HG03025 (cell line): Measurements from ENCODE around the gene SOX5.

Experiments used
- ATAC-seq: cut with Tn5 transposase; IDR thresholded peaks from one replicate; pipeline ENCODE4 v1.9.1; 2021; ENCODE audit warnings: mild to moderate bottlenecking, moderate library complexity; ENCODE audit not compliant: unreplicated experiment, low FRiP score

SOX5 gene

DNA sequence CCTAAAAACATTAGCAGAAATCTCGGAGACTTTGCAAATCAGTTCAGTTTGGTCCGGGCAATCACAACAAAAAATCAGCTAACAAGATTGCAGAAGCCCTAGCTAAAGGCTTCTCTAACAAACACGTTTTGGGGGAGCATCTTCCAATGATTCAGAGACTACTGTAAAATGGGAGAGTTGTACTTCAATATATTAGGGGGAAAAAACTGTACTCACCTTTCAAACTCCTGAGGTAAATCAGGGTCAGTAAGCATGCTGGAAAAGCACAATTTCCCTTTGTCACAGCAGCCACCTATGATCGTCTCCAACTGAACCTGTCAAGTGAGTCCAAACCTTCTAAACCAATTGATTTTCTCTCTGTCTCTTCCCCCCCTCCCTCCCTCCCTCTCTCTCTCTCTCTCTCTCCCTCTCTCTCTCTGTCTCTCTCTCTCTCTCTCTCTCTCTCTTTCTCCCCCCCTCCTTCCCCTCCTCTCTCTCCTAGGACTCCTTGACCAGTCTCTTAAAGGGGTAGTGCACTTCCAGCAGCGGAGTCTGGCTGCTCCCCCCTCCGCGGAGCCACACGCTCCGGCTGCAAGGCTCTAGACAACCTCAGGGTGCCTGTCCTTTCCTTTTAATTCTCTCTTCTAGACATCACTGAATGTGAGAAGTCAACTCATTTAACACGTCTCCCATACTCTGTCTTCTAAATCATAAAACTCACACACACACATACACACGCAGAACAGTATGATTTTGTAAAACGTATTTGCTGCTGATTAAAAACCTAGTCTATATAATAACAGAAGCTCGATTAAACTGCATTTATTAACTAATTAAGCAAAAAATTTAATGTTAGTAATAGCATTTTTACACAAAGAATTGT lies at the start of gene SOX5:
TSS of gene SOX5 (minus strand) at position 323 of the 862 bp plus-strand sequence. CDS start at position 254, 69 bp downstream.
- no peak for ATAC-seq

DNA sequence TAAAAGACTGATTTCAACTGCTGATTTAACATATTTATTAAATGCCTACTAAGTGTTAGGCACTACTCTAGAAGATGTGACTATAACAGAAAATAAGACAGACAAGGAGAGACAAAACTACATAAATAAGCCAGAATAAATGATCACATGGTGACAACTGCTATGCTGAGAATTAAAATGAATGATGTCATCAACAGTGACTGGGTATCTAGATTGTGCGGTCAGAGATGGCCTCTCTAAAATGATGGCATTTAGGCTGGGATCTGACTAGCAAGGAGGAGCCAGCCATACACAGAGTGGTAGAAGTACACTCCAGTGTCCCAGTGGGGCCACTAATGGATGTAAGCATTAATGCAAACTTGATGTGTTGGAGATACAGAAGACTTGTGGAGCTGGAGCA lies 37.6 kb upstream of the SOX5 start:
- no peak for ATAC-seq

DNA sequence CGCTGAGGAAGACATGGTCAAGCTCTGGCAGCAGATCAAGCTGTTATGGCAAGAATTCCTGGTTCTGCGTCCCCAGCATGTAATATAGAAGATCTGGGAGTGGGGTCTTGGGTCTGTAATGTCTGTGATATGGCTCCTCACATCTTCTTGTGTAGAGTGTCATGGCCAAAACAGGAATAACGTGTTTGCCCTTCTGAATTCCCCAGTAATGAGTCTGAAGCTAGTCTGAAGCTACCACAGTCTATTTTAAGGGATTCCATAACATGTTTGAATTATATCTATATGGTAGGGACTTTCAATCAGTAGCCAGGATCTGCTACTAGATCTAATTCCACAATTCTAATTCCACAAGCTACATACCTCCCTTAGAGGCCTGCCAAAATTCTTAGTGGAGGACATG lies 31.4 kb upstream of the SOX5 start:
- ATAC-seq, result no peak

DNA sequence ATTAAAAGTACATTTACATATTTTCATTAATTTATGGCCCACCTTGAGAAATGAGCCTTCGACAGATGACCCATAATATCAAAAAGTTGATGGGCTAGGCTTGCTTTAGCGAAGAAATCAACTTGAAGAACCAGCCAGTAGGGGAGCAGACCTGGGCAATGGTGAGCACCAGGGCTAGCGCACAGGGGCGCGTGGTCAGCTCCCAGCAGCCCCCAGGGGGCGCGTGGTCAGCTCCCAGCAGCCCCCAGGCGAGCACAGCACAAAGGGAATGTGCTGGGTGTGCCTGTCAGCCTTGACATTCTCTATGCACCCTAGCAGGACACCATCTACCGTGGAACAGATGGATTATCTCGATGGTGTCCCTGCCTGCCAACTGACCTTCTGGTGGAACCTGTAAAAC lies 15.3 kb upstream of the SOX5 start:
- no peak for ATAC-seq

DNA sequence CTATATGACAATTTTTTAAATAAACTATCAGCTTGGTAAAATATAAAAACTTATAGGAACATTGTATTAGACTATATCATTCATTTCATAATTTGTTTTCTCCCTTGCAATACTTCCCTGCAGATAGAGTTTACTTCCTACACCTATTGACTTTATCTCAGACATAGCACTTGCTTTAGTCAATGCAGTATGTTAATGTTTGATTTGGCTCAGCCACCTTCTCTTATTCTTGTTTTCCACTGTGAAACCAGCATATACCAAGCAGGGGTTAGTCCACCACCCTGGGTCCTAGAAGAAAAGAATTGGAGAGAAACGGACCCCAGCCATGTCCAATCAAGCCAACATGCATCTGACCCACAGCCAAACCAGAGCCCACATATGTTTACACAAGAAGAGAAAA lies 10.4 kb upstream of the SOX5 start:
- ATAC-seq, result no peak

DNA sequence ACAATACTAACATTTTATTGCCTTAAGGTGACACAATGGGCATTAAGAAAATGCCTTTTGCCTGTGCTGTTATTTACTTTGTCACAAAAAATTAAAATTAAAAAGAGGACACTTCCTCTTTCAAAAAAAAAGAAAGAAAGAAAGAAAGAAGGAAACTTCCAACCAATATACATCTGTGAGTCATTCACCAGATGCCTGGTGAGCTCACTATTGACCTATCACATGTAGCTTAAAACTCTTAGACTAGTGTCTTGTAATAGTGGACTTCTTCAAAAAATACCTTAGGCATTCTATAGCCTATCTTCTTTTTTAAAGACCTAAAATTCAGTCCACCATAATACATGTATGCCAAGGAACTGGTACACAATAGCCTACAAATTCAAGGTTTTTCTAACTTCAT lies 4.9 kb upstream of the SOX5 start:
- ATAC-seq, result no peak

DNA sequence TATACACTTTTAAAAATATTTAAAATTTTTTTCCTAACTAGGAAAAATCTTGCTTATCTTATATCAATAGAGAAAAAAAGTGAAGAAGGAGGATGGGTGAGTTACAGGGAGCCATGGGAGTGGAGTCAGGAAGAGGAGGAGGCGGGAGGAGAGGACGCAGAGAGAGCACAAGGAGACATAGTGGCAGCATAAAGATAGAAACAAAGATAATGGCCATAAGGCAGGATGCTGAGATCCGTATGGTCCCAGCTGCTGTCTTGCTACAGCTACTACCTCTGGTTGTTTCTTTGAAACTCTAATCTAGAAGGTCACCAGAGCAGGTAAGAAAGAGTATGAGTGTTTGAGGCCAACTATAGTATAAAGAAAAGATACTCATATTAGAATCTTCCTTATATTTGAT lies 2.6 kb upstream of the SOX5 start:
- ATAC-seq, result no peak

DNA sequence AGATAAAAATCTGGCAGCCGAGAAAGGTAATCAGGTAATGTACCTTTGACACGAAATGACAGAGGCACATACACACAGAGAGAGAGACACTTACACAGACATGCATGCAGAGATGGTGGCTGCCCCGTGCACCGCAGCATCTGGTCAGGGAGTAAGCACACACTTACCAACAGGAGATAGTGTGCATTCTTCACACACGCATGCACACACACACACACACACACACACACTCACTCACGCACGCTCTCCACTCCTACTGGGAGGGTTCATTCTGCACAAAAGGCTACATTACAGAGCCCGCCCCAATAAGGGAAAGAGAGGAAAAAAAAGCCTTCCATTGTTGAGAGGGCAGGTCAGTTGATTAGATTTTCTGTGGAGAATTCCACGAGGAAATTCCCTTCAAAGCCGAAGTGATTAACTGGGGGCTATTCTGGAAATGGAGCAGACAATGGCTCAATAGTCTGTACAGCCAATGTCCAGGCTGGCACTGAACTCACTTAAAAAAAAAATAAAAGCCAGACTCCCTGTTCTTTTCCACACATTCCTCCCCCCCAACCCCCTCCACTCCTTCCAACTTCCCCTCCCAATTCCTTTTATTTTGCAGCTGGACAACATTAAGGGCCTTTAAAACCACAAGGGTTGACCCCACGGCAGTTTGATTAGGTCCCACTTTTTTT lies 1.4 kb upstream of the SOX5 start:
- ATAC-seq, result no peak

DNA sequence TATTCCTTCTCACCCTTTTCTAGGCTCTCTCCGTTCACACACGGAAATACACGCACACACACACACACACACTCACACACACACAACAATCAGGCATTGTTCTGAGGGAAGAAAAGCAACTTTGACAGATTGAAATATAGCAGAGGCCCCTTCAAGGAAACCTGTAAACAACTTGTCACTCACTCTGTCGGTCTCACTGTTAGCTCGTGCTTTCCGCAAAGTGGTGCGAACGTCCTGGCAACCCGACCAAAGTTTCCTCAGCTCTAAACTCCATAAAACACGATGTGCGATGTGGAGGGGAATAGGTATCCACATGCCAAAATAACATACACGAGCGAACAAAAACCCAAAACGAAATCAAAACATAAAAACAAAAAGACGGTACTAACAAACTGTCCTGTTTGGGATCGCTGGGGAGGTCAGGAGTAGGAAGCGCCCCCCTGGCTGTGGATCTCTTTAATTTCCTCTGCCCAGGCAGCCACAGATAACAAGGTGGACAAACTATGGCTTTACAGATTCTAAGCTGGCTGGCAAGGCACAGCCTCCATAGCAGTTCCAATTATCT lies 822 bp upstream of the SOX5 start:
- ATAC-seq, result no peak

DNA sequence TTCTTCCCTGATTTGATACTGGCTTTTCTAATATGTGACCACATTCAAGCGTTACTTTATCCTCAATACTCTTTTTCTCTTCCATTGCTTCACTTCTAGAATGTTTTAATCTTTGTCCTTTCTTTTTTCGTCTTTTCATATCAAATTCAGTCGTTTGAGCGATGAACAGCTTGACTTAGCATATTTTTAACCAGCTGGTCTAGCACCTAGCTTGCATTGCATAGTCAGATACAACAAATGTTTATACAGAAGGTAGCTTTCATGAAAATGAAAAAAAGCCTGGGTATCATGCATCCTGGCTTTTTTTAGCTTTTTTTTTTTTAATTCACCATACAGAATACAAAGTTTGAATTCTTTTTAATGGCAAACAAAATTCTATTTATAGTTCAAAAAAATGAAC lies 1.2 kb downstream of the SOX5 start:
- no peak for ATAC-seq

DNA sequence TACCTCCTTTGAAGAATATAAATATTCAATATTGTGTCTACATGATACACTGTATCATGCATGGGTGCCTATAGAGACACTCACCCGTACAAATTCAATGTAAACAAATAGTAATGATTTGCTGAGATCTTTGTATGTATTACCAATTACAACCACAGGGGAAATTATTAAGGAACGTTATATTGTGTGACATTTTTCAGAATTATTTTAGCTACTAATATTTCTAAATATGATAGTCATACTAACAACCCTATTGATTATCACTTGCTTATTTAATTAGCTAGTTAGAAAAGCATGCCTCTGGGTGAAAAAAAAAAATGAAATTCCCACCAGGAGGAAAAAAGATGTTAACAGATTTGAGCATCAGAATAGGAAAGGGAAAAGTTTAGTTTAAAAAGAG lies 2.1 kb downstream of the SOX5 start:
- ATAC-seq, result no peak

DNA sequence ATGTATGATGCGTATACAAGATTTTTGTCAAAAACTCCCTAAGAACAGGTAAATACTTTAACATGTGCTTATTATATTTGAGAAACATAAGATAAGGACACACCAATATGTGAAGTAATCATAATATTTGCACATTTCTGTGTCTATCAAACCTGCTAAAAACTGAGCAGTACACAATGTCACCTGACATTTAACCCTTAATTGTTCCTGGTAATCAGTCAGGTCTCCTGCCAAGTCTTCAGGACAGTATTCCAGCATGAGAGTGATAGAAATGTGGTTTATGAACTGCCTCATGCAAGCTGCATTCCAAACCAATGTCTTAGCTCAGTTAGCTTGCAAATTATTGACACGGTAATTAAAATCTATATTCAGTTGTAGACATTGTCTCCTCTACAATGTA lies 4.2 kb downstream of the SOX5 start:
- no peak for ATAC-seq

DNA sequence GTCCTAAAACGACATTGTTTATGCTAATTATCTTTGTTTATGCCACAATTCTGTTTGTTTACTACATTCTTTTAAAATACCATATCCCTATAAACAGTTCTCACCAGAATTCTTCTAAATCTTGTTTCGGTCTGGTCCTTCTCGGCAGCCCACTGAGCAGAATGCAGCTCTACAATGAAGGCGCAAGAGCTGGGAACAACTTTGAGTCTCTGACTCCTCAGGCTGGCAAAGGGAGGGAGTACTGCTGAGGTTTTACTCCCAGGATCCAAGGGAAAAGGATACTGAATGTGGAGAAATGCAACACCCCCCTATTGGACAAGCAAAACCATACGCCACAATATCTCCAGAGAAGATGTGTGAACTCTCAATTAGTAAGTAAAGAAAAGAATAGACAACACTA lies 5.4 kb downstream of the SOX5 start:
- no peak for ATAC-seq

DNA sequence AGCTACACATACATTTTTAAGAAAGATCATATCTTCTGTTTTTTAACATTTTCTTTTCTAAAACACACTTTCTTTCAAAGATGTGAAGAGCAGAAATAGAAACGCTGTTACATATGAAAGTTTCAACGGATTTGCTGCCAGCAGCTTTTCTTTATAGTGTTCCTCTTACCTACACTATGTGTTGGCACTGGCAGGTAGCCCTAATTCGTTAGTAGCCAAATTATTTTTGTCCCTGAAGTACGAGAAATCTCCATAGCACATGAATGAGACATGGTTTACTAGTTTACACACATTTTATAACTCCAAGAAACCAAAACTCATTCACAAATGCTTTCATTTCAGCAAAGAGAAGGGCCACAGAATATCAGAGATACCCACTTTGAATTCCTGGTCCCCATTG lies 6.6 kb downstream of the SOX5 start:
- ATAC-seq, result no peak

DNA sequence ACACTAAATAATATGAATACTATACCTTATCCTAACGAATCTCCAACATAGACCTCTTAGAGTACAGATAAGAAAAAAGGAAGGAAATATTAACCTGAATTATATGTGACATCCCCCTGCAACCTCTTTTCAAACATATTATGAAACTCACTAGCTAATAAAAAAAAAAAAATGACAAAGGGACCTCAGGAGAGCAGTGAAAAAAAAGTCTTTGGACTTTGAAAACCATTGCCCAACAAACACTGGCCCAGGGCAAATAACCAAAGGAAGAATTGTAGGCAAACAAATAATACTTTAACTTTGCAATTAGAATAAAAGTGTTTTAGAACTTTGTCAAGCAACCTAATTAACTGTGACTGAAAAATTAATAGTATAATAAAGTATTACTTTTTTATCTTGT lies 7.7 kb downstream of the SOX5 start:
- no peak for ATAC-seq

DNA sequence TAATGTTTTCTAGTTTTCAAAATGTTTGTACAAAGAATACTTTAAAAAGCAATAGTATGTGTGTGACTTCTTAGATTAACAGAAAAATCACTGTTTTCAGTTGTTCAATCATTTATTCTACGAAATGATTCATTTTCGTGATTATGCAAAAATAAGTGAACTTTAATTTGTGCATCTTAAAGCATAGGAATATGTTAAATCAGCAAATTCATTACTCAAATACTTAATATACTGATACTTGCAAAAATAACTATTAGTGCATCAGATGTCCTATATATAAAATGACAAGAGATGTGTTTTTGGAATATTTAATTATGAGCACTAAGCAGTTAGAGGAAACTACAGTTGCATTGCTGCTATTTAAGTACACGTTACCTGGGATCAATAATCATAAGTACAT lies 11.0 kb downstream of the SOX5 start:
- no peak for ATAC-seq

DNA sequence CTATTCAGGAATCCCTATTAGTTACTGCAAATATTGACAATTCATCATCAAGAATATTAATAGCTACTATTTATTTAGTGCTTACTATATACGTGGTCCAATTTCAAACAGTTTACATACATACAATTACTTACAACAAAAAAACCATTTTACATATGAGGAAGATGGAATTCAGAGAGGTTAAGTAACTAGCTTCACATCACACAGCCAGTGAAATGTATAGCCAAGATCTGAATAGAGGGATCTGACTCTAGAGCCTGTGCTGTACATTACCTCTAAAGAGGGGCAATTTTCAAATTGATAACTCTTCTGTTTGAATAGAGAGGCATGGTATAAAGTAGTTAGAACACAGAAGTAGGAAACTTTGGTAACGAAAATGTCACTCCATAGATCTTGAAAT lies 18.3 kb downstream of the SOX5 start:
- ATAC-seq, result no peak

DNA sequence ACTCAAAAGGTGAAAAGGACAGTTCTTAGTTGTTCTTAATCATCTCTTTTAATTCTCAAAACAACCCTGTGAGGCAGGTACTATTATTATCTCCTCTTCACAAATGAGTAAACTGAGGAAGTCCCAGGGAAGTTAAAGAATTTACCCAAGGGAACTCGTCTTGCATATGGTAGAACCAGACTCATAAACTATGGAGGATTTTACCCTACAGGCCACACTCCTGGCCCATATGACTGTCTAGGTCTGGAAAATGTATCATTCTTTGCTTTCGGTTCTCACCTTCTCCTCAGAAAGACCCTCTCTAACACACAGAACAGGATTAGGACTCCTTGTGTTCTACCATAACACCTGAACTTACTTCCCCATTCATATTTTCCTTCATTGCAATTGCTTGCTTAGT lies 18.9 kb downstream of the SOX5 start:
- no peak for ATAC-seq

DNA sequence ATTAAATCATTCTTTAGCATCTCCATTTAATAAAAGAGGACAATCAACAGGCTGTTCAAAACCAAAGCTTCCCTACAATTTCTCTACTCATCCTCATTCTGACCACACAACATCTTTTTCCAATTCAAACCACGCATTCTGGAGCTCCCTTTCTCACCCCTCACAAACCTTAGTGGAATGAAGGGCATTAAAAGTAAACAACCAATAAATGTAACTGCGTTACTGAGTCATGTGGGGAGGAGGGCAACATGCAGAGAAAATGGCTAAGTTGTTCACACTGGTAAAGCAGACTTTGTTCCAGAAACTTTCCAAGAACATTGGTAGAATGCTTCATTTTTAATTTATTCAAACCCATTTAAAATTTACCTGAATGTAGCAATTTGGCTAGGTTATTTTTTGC lies 19.6 kb downstream of the SOX5 start:
- no peak for ATAC-seq

DNA sequence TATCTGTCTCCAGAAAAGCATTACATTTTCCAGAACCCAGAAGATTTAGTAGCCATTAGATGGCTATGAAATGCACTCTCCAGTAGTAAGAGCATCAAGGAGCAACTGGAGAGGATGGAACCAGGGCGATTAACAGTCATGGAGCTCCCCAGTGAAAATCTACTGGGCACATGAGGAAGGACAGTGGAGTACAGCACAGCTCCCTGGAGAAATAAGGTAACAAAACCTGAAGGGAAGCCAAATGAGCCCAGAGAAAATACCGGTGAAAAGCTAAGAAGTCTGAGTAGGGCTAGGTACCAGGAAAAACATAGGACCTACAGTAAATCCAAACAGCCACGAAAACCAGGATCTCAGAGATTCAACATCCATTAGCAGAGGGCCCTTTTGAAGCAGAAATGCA lies 21.6 kb downstream of the SOX5 start:
- ATAC-seq, result no peak

DNA sequence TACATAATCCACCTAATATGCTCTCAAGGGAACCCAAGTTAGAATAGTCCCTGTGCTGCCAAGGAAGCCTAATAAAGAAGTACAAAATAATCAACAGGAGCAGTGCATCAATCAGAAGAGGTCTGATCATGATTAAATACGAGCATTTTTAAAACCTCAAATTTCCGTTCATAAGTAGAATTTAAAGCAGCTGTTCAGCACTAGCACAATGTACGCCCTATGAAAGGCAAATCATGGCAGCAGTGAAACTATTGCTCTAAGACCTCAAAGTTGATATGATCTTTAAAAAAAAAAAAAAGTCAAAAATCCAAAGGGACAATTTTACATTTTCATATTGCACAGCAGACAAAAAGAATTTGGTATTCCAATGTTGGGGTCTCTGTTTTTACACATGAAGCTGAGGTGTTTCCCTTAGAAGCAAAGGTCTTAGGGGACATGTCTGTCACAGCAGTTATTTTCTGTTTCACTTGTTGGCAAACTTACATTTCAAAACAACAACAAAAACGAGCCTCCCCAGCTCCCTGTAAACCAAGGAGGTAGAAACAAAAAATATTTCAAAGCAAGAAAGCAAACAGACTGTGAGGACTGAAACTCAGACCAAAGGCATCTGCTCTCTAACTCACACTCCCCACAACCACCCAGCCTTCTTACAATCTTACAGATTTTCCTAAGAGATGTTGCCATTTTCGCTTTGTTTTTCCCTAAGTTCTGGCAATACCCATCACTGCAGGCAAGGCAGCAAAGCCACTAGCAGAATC lies 28.2 kb downstream of the SOX5 start:
- no peak for ATAC-seq
